ENCODE results near the gene COG5.

- TF ChIP-seq CTCF (conservative IDR thresholded peaks at IDR 0.05; ENCODE audit: low read length) (no peak), EZH2phosphoT487 (IDR thresholded peaks at IDR 0.05; ENCODE audit: borderline replicate concordance) (no peak)
Measured at GRCh38 chr7:107248551-107249316, 315.0 kb downstream of the COG5 start.

Data from Loucy (cell line).